Measurements from ENCODE around the gene CA9. TPM values are rescaled to one million over a fixed set of nuclear protein-coding genes. Genes with fewer than 3 reads are reported as not detected.
A peak's percentile ranks its signal among the peaks of the same experiment; 100 is the strongest.

CA9 gene
- total and polyA plus RNA-seq, 9 of the 15 experiments (the other 6 are each of a cell fraction or from before 2014, with no cell fraction given): 0.15 to 10.6 (median 0.60) TPM; not detected in 4

- no TSS peak for BruUV-seq (replicated peaks)
- DNase-seq (ENCODE audit: extremely low read depth in 1 of 4, low spot score in 3 of 4) (peak; percentile 24 to 85 (median 46)), FAIRE-seq (peak; percentile 88), ATAC-seq (peak; percentile 48)
- H3K27me3 ChIP-seq (ENCODE audit: control insufficient read depth in 2 of 2, insufficient read depth in 2 of 2, low read length in 2 of 2): no peaks in the 10 kb centered on the region
- peaks cover 54% of the 10 kb centered on the region for H3K36me3 ChIP-seq (ENCODE audit: control insufficient read depth, insufficient read depth, low read length)
- POLR2A ChIA-PET: interaction anchor here (0.6 to 3.0 kb wide), 18 partner anchors 10 to 651 kb away, joined by 3 to 21 read pairs (median 4); partner anchors contain the start of genes ARHGEF39, GBA2 and RGP1
- in situ Hi-C loops (cut with MboI) (no loop called here), intact Hi-C loops (cut with micrococcal nuclease) (loop anchor here (2.0 kb wide), 1 partner anchor 32 kb away; no protein-coding TSS in a partner anchor)
- peaks cover 8% of the 10 kb centered on the region for H3K9me1 ChIP-seq (ENCODE audit: control insufficient read depth, insufficient read depth, low read length)
- 0% methylated on average over 10 of the region's 10 CpGs for WGBS (ENCODE audit: insufficient coverage, low coverage, missing lambda C conversion rate)
- no peaks in the 10 kb centered on the region for H3K9me3 ChIP-seq (replicated peaks; ENCODE audit: control insufficient read depth, insufficient read depth, low read depth, low read length)
- H3K4me2 ChIP-seq (ENCODE audit: insufficient read depth, low read length): peak overlapping the region; percentile 94
- CTCF ChIA-PET (ENCODE audit: low intra/inter-chr PET ratio): no interaction called here
- peaks cover 11% of the 10 kb centered on the region; the same call in 1 of the 2 replicates for H4K20me1 ChIP-seq (replicated peaks; ENCODE audit: control insufficient read depth, insufficient read depth, low read length)
- H3K27ac ChIP-seq (ENCODE audit: extremely low read depth, low read depth, low read length): peak overlapping the region; percentile 97
- H3K4me1 ChIP-seq (replicated peaks in 1 of 2; ENCODE audit: control insufficient read depth in 2 of 2, insufficient read depth in 2 of 2, low read length in 2 of 2): peaks cover 35 to 37% of the 10 kb centered on the region in 2 experiments
- H3K79me2 ChIP-seq (ENCODE audit: control insufficient read depth, insufficient read depth, low read length): peaks cover 74% of the 10 kb centered on the region
- no peak overlapping the region for H2AFZ ChIP-seq (ENCODE audit: low read depth, low read length)
- H3K4me3 ChIP-seq: peak overlapping the region; percentile 85
- H3K9ac ChIP-seq (ENCODE audit: insufficient read depth in 1 of 2, low read depth in 2 of 2, low read length in 2 of 2): peak overlapping the region; percentile 85 to 87
- TF ChIP-seq, protein P1, sequence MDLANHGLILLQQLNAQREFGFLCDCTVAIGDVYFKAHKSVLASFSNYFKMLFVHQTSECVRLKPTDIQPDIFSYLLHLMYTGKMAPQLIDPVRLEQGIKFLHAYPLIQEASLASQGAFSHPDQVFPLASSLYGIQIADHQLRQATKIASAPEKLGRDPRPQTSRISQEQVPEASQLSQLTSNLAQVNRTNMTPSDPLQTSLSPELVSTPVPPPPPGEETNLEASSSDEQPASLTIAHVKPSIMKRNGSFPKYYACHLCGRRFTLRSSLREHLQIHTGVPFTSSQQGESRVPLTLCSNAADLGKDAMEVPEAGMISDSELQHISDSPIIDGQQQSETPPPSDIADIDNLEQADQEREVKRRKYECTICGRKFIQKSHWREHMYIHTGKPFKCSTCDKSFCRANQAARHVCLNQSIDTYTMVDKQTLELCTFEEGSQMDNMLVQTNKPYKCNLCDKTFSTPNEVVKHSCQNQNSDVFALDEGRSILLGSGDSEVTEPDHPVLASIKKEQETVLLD (IDR thresholded peaks at IDR 0.05): peak; percentile 88
- TF ChIP-seq EP300 (IDR thresholded peaks at IDR 0.05; ENCODE audit: low read length) (peak; percentile 88), SUPT5H (IDR thresholded peaks at IDR 0.05) (peak; percentile 72), RFX1 (IDR thresholded peaks at IDR 0.05) (no peak), NFATC3 (IDR thresholded peaks at IDR 0.05) (no peak), CBX8 (IDR thresholded peaks at IDR 0.05; ENCODE audit: borderline replicate concordance, extremely low read depth, low read depth, low read length, poor library complexity, severe bottlenecking) (no peak), MAZ (CRISPR knock-in tag; conservative IDR thresholded peaks at IDR 0.05 in 1 of 2, IDR thresholded peaks at IDR 0.05 in 1 of 2) (peak in 1 of 2 experiments; percentile 64; a peak in 1 of 4 replicates), GATAD2A (IDR thresholded peaks at IDR 0.05) (0 out of 2 replicates have a peak, but pooled peaks have one; percentile 44), GATAD2B (IDR thresholded peaks at IDR 0.05; ENCODE audit: borderline replicate concordance) (peak; percentile 55; the same call in 1 of the 2 replicates), STAT5A (IDR thresholded peaks at IDR 0.05; ENCODE audit: borderline replicate concordance, low read length) (peak; percentile 73; the same call in 1 of the 2 replicates), PHF21A (IDR thresholded peaks at IDR 0.05; ENCODE audit: borderline replicate concordance, low read depth) (no peak), ARNT (IDR thresholded peaks at IDR 0.05) (peak; percentile 58 to 72; a peak in 1 of 4 replicates), HIVEP1 (CRISPR knock-in tag; IDR thresholded peaks at IDR 0.05) (no peak), NCOR1 (IDR thresholded peaks at IDR 0.05) (peak; percentile 96), ZSCAN32 (CRISPR knock-in tag; IDR thresholded peaks at IDR 0.05) (no peak), ZNF511 (CRISPR knock-in tag; IDR thresholded peaks at IDR 0.05) (no peak), NR4A1 (CRISPR knock-in tag; IDR thresholded peaks at IDR 0.05) (no peak), NR4A1 (tag; IDR thresholded peaks at IDR 0.05) (0 out of 2 replicates have a peak, but pooled peaks have one; percentile 15), PML (IDR thresholded peaks at IDR 0.05; ENCODE audit: low read length) (peak; percentile 77)
These were observed 54.6 kb downstream of the CA9 start for GRCh38 chr9:35728041-35728971.

All from K562 (cell line).